Measurements from ENCODE around the gene TOGARAM2. TPM values are rescaled to one million over a fixed set of nuclear protein-coding genes. Genes with fewer than 3 reads are reported as not detected.
"Not testable (repeated sequence)": the region's sequence is repeated elsewhere in the genome, so short reads cannot be mapped to it uniquely, and the experiment has no call there.

Gene TOGARAM2
- polyA plus RNA-seq, 1 donor = 2.4 TPM

DNA sequence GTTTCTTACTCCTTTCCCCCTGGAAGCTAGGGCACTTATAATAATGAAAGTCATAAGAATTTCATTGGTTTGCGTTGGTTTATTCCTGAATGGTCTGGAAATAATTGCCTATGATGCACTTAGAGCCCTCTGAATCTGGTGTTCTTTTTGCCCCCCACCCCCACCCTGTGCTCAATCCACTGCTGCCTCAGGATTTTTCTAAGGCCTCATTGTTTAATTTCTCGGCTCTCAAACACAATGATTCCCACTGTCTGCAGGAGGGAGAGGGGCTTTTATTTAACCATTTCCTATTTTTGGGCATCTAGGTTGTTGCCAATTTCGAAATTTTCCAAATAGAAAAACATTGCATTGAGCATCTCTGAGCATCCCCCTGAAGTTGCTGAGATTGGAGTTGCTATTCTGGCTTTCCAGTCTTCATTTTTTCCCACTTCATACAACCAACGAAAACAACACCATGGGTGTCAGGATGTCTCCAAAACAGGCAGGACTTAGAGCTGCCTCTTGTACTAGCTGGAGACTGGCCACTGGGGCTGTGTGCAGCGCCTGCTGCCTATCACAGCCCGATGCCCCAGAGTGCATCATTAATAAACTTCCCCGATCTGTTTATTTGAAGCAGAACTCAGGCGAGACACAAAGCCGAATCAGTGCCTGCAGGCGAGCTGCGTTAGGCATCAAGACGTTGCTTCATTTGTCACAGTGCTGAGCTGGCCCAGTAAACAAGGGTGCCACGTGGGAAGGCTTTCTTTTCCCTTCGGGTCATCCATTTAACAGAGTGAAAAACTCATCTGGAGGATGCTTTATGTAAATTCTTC is 95.0 kb downstream of the TOGARAM2 start:
- no peak for DNase-seq

DNA sequence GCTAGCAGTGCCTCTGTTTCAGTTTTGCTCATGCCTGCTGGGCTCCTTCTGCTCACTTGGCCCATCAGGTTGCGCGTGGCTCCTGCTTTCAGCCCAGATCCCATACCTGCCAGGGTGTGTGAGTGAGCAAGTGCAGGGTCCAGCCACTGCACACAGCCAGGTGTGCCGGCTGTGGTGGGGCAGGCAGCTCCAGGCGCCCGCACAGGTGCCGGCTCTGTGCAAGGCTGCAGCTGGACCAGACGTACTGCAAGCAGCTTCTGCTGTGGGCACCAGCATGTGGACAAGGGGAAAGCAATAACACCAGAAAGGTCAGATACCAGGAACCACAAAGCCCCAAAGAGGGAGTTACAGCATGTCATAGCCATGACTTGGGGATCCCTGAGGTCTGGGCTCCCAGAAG is 98.8 kb downstream of the TOGARAM2 start:
- DNase-seq = no peak

DNA sequence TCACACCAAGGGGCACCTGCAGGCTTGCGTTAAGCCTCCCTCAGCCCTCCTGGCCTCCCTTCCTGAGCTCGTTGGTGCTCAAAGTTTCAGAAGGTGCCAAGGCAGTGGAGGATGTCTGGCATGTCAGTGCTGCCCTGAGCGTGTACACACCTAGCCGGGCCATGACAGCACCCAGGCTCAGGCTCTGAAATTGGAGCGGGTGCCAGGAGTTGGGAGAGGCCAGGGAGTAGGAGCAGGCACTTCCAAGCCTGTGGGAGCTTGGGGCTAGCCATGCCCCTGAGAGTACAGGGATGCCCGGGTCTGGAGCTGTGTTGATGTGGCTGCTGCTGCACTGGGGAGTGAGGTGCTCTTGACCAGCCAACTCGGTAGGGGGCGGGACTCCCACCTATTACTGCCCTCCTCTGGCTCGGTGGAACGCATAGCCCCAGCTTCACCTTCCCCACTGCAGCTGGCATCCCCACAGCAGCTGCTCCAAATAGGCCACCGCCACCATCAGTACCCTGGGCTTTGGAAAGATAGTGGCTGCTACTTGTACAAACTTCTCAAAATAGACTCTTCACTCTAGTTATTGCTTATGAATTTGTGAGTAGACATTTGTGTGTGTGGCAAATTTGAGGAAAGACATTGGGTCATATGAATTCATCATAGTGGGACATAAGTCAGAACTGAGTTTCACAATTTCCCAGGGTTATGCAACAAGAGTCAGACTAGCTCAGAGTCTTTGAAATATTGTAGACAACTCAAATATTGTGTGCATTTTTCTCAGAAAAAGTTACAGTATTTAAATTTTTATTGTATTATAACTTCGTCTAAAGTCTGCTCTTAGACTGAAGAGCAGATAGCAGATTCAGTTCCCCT is 100.0 kb downstream of the TOGARAM2 start:
- no peak for DNase-seq

DNA sequence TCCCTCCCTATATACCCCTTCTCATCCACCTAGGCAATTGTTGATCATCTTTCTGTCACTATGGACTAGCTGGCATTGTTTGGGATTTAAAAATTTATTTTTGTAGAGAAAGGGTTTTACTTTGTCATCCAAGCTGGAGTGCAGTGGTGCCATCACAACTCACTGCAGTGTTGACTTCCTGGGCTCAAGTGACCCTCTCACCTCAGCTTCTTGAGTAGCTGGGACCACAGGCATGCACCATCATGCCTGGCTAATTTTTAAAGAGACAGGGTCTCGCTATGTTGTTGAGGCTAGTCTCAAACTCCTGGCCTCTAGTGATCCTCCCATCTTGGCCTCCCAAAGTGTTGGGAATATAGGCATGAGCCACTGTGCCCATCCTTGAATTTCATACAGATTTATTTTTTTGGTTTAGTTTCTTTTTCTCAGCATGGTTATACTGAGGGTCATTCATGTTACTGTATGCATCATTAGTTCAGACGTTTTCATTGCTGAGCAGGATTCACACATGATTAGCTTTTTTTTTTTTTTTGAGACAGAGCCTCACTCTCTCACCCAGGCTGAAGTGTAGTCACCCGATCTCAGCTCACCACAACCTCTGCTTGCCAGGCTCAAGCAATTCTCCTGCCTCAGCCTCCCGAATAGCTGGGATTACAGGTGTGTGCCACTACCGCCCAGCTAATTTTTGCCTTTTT is 101.9 kb downstream of the TOGARAM2 start:
- DNase-seq = no peak

DNA sequence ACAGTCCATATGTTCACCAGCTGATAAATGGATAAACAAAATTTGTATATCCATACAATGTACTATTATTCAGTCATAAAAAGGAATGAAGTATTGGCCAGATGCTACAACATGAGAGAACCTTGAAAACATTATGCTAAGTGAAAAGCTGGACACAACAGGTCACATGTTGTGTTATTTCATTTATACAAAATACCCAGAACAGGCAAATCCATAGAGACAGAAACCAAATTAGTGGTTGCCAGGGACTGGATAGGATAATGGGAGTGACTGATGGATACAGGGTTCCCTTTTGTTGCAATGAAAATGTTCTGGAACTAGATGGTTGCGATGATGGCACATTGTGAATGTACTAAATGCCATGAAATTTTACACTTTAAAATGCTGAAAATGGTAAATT is 103.5 kb downstream of the TOGARAM2 start:
- DNase-seq = no peak

DNA sequence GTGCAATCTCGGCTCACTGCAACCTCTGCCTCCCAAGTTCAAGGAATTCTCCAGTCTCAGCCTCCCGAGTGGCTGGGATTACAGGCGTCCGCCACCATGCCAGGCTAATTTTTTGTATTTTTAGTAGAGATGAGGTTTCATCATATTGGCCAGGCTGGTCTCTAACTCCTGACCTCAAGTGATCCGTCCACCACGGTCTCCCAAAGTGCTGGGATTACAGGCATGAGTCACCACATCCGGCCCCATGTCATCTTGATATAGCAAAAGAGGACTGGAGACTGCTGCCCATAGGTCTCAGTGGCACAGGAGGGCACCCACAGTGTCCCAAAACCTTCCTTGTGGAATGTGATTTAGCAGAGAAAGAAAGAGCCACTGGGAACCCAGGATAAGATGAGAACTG is 109.2 kb downstream of the TOGARAM2 start:
- not testable (repeated sequence) for DNase-seq

DNA sequence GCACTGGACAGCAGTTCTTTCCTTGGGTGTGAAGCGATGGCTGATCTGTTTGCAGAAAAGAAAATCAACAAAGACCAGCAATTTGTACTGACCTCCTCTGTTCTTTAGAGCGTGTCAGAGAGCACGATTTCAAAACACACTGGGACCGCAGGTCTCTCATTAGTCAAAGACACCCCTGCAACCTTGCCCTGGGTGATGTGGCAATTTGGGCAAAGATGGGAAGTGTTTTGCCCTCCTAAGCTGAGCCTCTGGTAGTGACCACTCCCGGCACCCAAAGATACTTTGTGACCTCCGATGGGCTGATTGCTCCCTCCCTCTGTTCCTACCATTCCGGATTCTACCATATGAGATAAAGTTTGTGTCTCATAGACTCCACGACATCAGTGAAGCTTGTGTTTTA is 115.9 kb downstream of the TOGARAM2 start:
- DNase-seq = no peak

DNA sequence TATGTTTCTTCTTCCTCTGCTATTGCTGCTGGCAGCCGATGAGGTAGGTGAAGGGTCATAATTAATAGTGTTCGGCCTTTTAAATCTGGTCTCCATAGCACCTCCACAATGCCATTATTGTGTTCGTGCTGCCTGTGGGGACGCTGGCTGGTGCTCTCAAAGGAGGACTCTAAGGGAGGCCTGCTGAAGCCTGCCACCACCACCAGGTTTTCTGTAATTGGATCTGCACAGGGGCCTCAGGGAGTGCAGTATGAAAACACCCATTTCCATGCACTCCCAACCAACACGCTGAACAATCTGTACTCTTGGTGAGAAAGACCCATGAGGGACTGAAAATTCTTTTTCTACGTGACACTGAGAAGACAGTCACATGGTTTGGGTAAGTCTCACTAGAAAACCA is 116.5 kb downstream of the TOGARAM2 start:
- DNase-seq = no peak

DNA sequence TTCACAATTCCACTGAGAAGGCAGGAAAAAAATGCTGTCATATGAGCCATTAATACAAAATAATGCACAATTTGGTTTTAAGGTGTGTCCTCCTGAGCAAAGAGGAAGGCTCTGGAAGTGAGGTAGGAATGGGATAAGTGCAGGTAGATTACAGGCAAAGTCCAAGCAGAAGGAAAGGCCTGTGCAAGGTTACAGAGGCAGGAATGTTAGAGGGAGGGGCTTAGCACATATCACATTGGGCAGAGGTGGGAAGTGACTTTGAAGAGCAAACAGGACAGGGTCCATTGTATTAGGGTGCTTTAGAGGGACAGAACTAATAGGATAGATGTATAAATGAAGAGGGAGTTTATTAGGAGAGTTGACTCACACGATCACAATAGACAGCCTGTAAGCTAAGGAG is 119.5 kb downstream of the TOGARAM2 start:
- DNase-seq = no peak

Other genes starting within 250 kb of the TOGARAM2 start
- 190 TPM for gene PPP1CB, start 229.5 kb upstream of the TOGARAM2 start, polyA plus RNA-seq (ENCODE audit: insufficient read length)
- gene SPDYA, start 170.5 kb upstream of the TOGARAM2 start, polyA plus RNA-seq (ENCODE audit: insufficient read length) = 3.9 TPM
- 30.4 TPM for gene TRMT61B, start 111.0 kb upstream of the TOGARAM2 start, polyA plus RNA-seq (ENCODE audit: insufficient read length)
- 62.6 TPM for gene WDR43, start 86.6 kb upstream of the TOGARAM2 start, polyA plus RNA-seq (ENCODE audit: insufficient read length)
- gene PCARE, start 93.2 kb downstream of the TOGARAM2 start, polyA plus RNA-seq (ENCODE audit: insufficient read length) = 0.43 TPM
- gene CLIP4, start 134.1 kb downstream of the TOGARAM2 start, polyA plus RNA-seq (ENCODE audit: insufficient read length) = 24.5 TPM

Data from left kidney (tissue), 2 donors.